ENCODE data around the gene EGFR. TPM values are rescaled to one million over a fixed set of nuclear protein-coding genes. Genes with fewer than 3 reads are reported as not detected.

The EGFR gene
- total RNA-seq, 4 donors from 2014 or later = 224 to 292 (median 233) TPM

DNA sequence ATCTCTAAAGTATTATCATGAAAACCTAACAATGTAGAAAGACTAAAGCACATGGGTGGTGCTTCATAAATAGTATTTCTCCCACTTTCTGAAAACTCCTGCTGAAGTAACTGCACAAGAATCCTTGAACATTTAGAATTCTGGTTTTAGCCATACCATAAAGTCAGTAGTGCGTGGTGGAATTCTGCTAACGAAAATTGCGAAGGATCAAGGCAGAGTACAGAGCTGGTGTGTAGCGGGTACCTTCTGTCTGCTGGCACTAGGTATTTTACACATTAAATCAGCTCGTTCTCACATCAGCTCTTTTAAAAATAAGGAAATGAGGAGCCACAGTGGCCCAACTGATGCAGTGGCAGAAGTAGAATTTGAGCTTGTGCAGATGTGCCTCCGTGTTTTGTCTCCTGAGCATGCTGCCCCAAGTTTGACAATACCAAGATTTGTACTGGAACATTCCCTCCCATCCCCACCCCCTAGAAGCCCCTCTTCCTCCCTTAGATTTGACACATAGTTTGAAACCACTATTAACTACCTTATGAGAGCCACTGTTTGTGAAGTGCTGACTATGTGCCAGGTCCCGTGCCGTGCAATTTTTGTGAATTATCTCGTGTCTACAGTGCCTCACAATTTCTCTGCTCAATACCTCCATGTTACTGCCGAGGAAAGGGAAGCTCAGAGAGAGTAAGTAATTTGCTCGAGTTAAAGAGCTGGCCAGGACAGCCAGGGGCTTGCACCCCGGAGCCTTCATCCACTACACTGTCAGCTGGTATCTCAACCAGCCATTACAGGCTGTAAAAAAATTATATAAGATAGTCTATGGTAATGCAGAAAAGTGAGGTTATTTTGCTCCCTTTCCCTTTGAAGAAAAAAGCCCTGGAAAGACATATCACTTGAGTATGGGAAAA lies 66.9 kb downstream of the EGFR start:
- DNase-seq (ENCODE audit: low spot score in 2 of 2) = no peak
- WGBS, 2 donors = 53 to 58% methylated on average over 12 of the region's 12 CpGs
- no peak for TF ChIP-seq POLR2A (IDR thresholded peaks at IDR 0.05)
- TF ChIP-seq, protein P1, sequence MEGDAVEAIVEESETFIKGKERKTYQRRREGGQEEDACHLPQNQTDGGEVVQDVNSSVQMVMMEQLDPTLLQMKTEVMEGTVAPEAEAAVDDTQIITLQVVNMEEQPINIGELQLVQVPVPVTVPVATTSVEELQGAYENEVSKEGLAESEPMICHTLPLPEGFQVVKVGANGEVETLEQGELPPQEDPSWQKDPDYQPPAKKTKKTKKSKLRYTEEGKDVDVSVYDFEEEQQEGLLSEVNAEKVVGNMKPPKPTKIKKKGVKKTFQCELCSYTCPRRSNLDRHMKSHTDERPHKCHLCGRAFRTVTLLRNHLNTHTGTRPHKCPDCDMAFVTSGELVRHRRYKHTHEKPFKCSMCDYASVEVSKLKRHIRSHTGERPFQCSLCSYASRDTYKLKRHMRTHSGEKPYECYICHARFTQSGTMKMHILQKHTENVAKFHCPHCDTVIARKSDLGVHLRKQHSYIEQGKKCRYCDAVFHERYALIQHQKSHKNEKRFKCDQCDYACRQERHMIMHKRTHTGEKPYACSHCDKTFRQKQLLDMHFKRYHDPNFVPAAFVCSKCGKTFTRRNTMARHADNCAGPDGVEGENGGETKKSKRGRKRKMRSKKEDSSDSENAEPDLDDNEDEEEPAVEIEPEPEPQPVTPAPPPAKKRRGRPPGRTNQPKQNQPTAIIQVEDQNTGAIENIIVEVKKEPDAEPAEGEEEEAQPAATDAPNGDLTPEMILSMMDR (IDR thresholded peaks at IDR 0.05) = no peak
- intact Hi-C loops (cut with DNase I; ENCODE audit: low total_unique reads) = no loop called here
- H3K4me3 ChIP-seq (ENCODE audit: low read depth, poor library complexity, severe bottlenecking) = no peak overlapping the region

DNA sequence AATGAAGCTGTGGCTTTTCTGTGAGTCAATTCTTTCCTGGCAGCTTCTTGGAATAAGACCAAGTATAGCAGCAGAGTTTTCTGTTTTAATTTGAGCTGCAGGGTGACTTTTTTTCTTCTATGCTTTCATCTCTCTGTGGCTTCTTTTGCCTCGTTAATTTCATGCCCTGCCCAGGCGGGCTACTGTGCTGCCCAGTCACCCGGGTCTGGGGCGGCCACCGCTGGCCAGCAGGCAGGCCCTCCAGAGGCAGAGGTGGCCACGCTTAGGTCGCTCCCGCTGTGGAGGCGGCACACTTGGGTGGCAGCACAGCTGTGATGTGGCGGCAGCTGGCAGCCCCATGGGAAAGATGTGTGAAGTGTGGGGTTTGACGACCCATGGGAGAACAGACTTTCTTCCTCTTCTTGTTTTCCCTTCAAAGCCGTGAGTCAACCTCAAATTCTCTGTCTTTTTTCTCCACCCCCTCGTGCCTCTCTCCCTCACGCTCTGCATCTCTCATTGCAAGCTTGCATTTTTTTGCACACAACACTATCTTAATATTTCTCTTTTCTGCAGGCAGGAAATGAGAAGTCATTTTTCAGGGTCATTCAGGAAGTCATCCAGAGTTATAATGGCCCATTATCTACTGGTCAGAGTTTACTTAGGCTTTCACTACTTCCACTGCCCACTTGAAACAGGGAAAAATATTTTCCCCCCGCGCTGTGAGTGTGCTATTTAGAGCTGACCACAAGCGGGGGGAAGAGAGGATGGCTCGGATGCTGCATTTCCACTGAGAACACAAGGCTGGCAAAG lies 67.8 kb downstream of the EGFR start:
- no peak for TF ChIP-seq POLR2A (IDR thresholded peaks at IDR 0.05)
- TF ChIP-seq, protein P1 (IDR thresholded peaks at IDR 0.05) = no peak
- intact Hi-C loops (cut with DNase I; ENCODE audit: low total_unique reads) = no loop called here
- WGBS, 2 donors = 15 to 22% methylated on average over 18 of the region's 18 CpGs

DNA sequence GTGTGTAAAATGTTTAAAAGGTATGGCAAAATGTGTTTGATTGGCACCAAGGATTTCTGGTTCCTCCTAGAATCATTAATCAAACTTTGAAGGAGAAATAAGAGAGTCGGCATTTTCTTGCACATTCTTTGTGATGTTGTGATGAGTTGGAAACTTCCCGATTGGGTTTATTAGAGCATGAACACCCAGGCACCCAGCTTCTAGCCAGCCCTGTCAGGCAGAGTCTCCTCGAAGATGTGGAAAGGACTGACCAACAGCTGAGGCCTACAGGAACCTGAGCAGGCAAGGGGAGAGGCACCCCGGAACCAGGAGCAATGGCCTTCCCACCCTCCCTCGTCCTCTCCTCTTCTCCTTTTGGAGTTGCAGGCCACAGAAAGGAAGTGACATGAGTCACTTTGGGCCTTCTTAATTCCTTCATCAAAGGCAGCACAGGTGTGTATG lies 68.7 kb downstream of the EGFR start:
- DNase-seq (ENCODE audit: low spot score in 2 of 2) = peak in 1 of 2 donors; percentile 49
- TF ChIP-seq POLR2A (IDR thresholded peaks at IDR 0.05) = no peak
- TF ChIP-seq, protein P1 (IDR thresholded peaks at IDR 0.05) = no peak
- no peak overlapping the region for H3K4me3 ChIP-seq (ENCODE audit: low read depth, poor library complexity, severe bottlenecking)
- 66 to 78% methylated on average over 5 of the region's 5 CpGs for WGBS, 2 donors
- intact Hi-C loops (cut with DNase I; ENCODE audit: low total_unique reads) = no loop called here

More for the DNA sequence above, 67.8 kb downstream of the EGFR start:
- DNase-seq (ENCODE audit: low spot score in 2 of 2) = peak in 1 of 2 donors; percentile 73
- H3K4me3 ChIP-seq (ENCODE audit: low read depth, poor library complexity, severe bottlenecking) = no peak overlapping the region

DNA sequence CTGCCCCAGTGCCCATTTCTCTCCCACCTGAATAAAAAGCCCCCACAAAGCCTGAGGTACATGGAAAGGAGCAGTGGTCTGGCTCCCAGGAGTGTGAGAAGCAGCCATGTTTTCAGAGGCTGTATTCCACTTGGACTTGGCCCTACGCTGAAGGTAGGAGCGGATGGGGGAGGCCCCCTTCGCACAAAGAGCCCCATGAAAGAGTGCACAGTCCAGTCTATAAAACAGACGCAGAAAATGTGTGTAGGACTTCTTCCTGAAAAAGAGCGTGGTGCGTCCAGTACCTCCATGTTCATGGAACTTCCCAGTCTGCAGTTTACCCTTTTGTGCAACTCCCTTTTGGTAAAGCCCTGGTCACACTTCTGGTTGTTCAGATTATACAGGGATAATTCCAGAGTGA lies 69.3 kb downstream of the EGFR start:
- TF ChIP-seq POLR2A (IDR thresholded peaks at IDR 0.05) = no peak
- TF ChIP-seq, protein P1 (IDR thresholded peaks at IDR 0.05) = no peak
- H3K4me3 ChIP-seq (ENCODE audit: low read depth, poor library complexity, severe bottlenecking) = no peak overlapping the region
- peak in 1 of 2 donors; percentile 42 for DNase-seq (ENCODE audit: low spot score in 2 of 2)
- intact Hi-C loops (cut with DNase I; ENCODE audit: low total_unique reads) = no loop called here
- 89 to 92% methylated on average over 6 of the region's 6 CpGs for WGBS, 2 donors

DNA sequence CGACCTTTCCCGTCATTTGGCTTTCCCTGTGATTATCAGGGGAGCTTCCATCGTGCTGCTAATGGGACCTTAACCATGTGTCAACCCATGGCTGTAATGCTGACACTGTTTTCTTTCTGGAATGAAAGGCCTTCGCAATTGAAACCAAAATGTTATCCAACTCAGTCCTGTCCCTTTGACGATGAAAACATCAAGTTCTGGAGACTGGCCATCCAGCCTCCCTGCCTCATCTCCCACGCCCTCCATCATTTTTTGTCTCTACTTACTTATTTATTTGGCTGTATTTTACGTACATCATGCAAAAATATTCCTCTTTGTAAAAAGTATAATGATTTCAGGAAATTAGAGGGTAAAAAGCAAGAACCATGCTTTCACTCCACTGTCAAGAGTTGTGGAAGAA lies 69.8 kb downstream of the EGFR start:
- H3K4me3 ChIP-seq (ENCODE audit: low read depth, poor library complexity, severe bottlenecking) = no peak overlapping the region
- WGBS, 2 donors = 48 to 54% methylated on average over 7 of the region's 7 CpGs
- TF ChIP-seq, protein P1 (IDR thresholded peaks at IDR 0.05) = no peak
- no peak for TF ChIP-seq POLR2A (IDR thresholded peaks at IDR 0.05)
- DNase-seq (ENCODE audit: low spot score in 2 of 2) = no peak
- intact Hi-C loops (cut with DNase I; ENCODE audit: low total_unique reads) = no loop called here

Measured in lower leg skin (tissue), 4 donors.